Transverse colon (tissue), 4 donors: ENCODE data around the gene TRIOBP. TPM values are rescaled to one million over a fixed set of nuclear protein-coding genes. Genes with fewer than 3 reads are reported as not detected.

Experiments
- DNase-seq: peaks from one replicate; pipeline ENCODE4 v3.0.0-alpha.2; 2019
- H3K27ac ChIP-seq, 4 donors: fragments of 200-600 bp; sonication (generic); 2 replicates each; pipeline ENCODE4 v1.5.1; 2016 to 2018; ENCODE audit warnings: inconsistent platforms in 4 of 4
- H3K27me3 ChIP-seq: fragments of 200-600 bp; sonication (generic); 2 replicates; pipeline ENCODE4 v1.5.1; 2017; ENCODE audit warnings: inconsistent platforms
- H3K36me3 ChIP-seq, 4 donors: fragments of 200-600 bp; sonication (generic); 2 replicates each; pipeline ENCODE4 v1.5.1; 2017 to 2019; ENCODE audit warnings: inconsistent platforms in 4 of 4
- H3K4me1 ChIP-seq, 4 donors: fragments of 200-600 bp; sonication (generic); 2 replicates each; pipeline ENCODE4 v1.5.1; 2017 to 2020; ENCODE audit warnings: inconsistent platforms in 4 of 4
- H3K4me3 ChIP-seq, 4 donors: fragments of 200-600 bp; sonication (generic); 1 replicate in 1 of 4; 2 replicates in 3 of 4; pipeline versions ENCODE4 v1.5.1 to v1.6.1; 2017 to 2019; ENCODE audit warnings: inconsistent platforms in 4 of 4
- H3K9me3 ChIP-seq, 2 donors: fragments of 200-600 bp; sonication (generic); 2 replicates each; pipeline ENCODE4 v1.5.1; 2017 to 2019; ENCODE audit warnings: inconsistent platforms in 2 of 2
- EP300 ChIP-seq: sonication (generic); formaldehyde crosslinking; IDR thresholded peaks from one replicate; pipeline ENCODE4 v1.6.1; 2017; ENCODE audit warnings: antibody characterized with exemption, low read depth
- POLR2A ChIP-seq: fragments of 450-650 bp; IDR thresholded peaks from one replicate; pipeline ENCODE4 v1.6.1; 2016; ENCODE audit warnings: antibody characterized with exemption, mild to moderate bottlenecking, moderate library complexity
- POLR2AphosphoS5 ChIP-seq, 3 donors: sonication (generic); formaldehyde crosslinking; IDR thresholded peaks; one replicate each; pipeline ENCODE4 v1.6.1; 2016; ENCODE audit warnings: antibody characterized with exemption in 3 of 3
- WGBS, 2 donors: methylation state at CpG; one replicate each; pipeline ENCODE4 v1.1.5; 2018; ENCODE audit warnings: low coverage in 1 of 2; 5-methylcytosine and 5-hydroxymethylcytosine counted together
- in situ Hi-C, 4 donors: fragments of 200-750 bp; cut with MboI; loops; one replicate each; pipeline versions ENCODE4 v1.15.0 to v1.15.1; 2017; ENCODE audit warnings: low sequenced_read_pairs in 3 of 4, low pct_ligation_motif_present in 1 of 4, low pct_unique_long_range_greater_than_20kb in 1 of 4
- intact Hi-C: fragments of 100-400 bp; cut with DNase I; formaldehyde crosslinking; loops from one replicate; pipeline ENCODE4 v1.15.1; 2023; ENCODE audit warnings: low total_unique reads
- total RNA-seq, 4 donors: library from RNA; depleted of rRNA; stranded (reverse); fragments of >200 nt; gene quantifications; one replicate each; pipeline ENCODE4 v1.1.0, GENCODE V29; 2016
- TF ChIP-seq, protein P1 (sequence below), 5 experiments: fragments of 200-600 bp in 3 of 5; fragments of 450-650 bp in 2 of 5; sonication (generic) in 3 of 5; IDR thresholded peaks; 1 replicate in 2 of 5; 2 replicates in 3 of 5; pipeline ENCODE4 v1.5.1; 2016 to 2017; ENCODE audit warnings: antibody characterized with exemption in 5 of 5, inconsistent platforms in 3 of 5, mild to moderate bottlenecking in 2 of 5, moderate library complexity in 1 of 5

Gene TRIOBP
- total RNA-seq, 4 donors from 2014 or later = 121 to 265 (median 129) TPM

DNA sequence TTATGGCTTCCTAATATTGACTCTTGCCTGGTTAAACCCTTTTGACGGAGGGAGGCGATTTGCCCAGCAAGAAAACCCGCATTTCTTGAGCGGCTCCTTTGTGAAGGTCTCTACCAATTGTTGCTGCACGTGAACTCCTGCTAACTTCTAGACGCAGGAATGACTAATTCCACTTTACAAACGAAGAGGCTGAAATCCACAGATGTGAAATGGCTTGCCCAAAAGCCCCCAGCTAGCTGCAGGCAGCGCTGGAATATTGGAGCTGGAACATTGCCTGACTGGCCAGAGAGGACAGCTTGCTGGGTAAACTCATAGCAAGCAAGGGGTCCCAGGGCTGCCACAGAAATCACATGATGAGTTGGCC lies 111.4 kb downstream of the TRIOBP start:
- Histone ChIP-seq H3K27ac (peak overlapping the region; percentile 93 to 96 (median 94)), H3K4me1 (peaks cover 5 to 49% (median 33%) of the 10 kb centered on the region in 4 donors), H3K9me3 (no peaks in the 10 kb centered on the region), H3K36me3 (no peaks in the 10 kb centered on the region), H3K4me3 (peak overlapping the region; percentile 15 to 65 (median 58)), H3K27me3 (no peaks in the 10 kb centered on the region)
- in situ Hi-C loops = loop anchor here in 1 of 4 donors (25.0 kb wide), 1 partner anchor 154 kb away; the partner anchor contains the start of genes C22orf23 and POLR2F
- WGBS, 2 donors = 0 to 6% methylated on average over 3 to 8 of the region's 8 CpGs
- DNase-seq = no peak
- no peak for TF ChIP-seq POLR2A
- intact Hi-C loops = no loop called here

DNA sequence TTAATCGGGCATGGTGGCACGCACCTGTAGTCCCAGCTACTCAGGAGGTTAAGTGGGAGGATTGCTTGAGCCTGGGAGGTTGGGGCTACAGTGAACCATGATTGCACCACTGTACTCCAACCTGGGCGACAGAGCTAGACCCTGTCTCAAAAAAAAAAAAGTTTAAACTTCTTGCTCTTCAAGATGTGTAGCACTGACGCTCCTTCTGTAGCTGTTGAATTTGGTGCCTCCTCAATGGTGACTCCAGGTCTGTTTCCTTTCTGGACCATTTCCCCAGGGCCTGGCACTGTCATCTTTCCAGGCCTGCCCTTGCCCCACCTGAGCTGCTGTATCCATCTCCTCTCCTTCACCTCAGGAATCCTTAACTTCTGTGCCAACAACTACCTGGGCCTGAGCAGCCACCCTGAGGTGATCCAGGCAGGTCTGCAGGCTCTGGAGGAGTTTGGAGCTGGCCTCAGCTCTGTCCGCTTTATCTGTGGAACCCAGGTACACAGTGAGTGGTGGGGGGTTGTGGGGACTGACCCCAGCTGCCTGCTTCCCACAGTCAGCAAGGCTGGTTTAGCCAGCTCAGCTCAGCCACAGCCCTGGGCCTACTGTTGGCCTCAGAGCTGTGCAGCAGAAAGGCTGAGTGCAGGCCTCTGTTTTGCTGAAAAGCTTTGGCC lies 113.0 kb downstream of the TRIOBP start:
- Histone ChIP-seq H3K9me3 (no peaks in the 10 kb centered on the region), H3K27me3 (no peaks in the 10 kb centered on the region), H3K4me3 (no peak overlapping the region), H3K27ac (no peak overlapping the region), H3K4me1 (peaks cover 5 to 35% (median 20%) of the 10 kb centered on the region in 4 donors), H3K36me3 (no peaks in the 10 kb centered on the region)
- in situ Hi-C loops (loop anchor here (5.0 to 25.0 kb wide), 4 partner anchors 52 to 155 kb away; partner anchors contain the start of genes C22orf23 (in 1 of the 4) and POLR2F (in 1 of the 4)), intact Hi-C loops (loop anchor here (10.0 kb wide), 1 partner anchor 125 kb away; no protein-coding TSS in a partner anchor)
- peak; percentile 9 for TF ChIP-seq POLR2A
- TF ChIP-seq, protein P1, sequence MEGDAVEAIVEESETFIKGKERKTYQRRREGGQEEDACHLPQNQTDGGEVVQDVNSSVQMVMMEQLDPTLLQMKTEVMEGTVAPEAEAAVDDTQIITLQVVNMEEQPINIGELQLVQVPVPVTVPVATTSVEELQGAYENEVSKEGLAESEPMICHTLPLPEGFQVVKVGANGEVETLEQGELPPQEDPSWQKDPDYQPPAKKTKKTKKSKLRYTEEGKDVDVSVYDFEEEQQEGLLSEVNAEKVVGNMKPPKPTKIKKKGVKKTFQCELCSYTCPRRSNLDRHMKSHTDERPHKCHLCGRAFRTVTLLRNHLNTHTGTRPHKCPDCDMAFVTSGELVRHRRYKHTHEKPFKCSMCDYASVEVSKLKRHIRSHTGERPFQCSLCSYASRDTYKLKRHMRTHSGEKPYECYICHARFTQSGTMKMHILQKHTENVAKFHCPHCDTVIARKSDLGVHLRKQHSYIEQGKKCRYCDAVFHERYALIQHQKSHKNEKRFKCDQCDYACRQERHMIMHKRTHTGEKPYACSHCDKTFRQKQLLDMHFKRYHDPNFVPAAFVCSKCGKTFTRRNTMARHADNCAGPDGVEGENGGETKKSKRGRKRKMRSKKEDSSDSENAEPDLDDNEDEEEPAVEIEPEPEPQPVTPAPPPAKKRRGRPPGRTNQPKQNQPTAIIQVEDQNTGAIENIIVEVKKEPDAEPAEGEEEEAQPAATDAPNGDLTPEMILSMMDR (IDR thresholded peaks at IDR 0.05) = no peak
- 87 to 91% methylated on average over 4 to 5 of the region's 5 CpGs for WGBS, 2 donors
- no peak for DNase-seq

DNA sequence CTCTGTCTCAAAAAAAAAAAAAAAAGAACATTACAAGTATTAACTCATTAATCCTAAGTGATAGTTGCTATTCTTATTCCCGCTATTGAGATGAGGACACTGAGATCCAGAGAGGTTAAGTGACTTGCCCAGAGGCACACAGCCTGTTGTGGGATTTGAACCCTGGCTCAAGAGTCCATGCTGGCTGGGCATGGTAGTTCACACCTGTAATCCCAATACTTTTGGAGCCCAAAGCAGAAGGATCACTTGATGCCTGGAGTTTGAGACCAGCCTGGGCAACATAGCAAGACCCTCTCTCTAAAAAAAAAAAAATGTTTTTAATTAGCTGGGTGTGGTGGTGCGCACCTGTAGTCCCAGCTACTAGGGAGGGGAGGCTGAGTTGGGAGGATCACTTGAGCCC lies 115.0 kb downstream of the TRIOBP start:
- in situ Hi-C loops = loop anchor here (5.0 to 25.0 kb wide), 4 partner anchors 50 to 153 kb away; partner anchors contain the start of genes C22orf23 (in 1 of the 4) and POLR2F (in 1 of the 4)
- Histone ChIP-seq H3K9me3 (no peaks in the 10 kb centered on the region), H3K4me1 (peaks cover 5 to 20% (median 14%) of the 10 kb centered on the region in 4 donors), H3K36me3 (no peaks in the 10 kb centered on the region), H3K4me3 (no peak overlapping the region), H3K27me3 (no peaks in the 10 kb centered on the region), H3K27ac (no peak overlapping the region)
- DNase-seq = no peak
- TF ChIP-seq EP300 (no peak), POLR2AphosphoS5 (IDR thresholded peaks at IDR 0.05) (no peak), POLR2A (no peak)
- TF ChIP-seq, protein P1 (IDR thresholded peaks at IDR 0.05) = no peak
- 94 to 100% methylated on average over 2 of the region's 2 CpGs for WGBS, 2 donors
- intact Hi-C loops = loop anchor here (10.0 kb wide), 1 partner anchor 123 kb away; no protein-coding TSS in a partner anchor

DNA sequence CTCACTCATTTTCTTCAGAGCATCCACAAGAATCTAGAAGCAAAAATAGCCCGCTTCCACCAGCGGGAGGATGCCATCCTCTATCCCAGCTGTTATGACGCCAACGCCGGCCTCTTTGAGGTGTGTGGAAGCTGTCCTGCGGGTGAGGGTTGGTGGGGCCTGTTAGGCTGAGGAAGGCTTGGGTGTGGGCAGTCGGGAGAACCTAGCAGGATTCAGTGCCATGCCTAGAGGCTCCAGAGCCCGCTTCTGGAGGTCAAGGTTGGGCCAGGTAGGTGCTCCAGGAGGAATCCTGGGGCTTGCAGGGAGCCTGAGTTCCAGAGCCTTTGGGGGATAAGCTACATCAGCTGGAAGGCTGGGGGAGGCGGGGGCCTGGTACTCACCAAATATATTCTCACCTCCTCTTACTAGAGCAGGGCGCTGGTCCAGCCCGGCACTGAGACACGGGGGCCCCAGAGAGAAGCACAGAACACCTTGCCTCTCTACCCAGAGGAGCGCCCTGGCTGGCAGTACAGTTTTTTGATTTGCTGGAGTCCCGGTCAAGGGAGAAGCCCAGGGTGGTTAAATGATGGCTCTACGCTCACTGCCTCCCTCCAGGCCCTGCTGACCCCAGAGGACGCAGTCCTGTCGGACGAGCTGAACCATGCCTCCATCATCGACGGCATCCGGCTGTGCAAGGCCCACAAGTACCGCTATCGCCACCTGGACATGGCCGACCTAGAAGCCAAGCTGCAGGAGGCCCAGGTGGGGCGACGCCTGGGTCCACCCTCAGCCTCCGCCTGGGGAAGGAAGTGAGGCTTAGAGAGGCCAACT lies 116.2 kb downstream of the TRIOBP start:
- no peak overlapping the region for H3K27ac ChIP-seq
- WGBS, 2 donors = 94% methylated on average over 27 of the region's 27 CpGs; no CpG with 5 or more reads in 1 of the 2 donors
- no peaks in the 10 kb centered on the region for H3K27me3 ChIP-seq
- intact Hi-C loops = loop anchor here (10.0 kb wide), 1 partner anchor 122 kb away; no protein-coding TSS in a partner anchor
- no peaks in the 10 kb centered on the region for H3K9me3 ChIP-seq
- TF ChIP-seq, protein P1 (IDR thresholded peaks at IDR 0.05) = no peak
- no peak for TF ChIP-seq POLR2AphosphoS5 (IDR thresholded peaks at IDR 0.05)
- no peaks in the 10 kb centered on the region for H3K36me3 ChIP-seq
- no peak overlapping the region for H3K4me3 ChIP-seq
- in situ Hi-C loops = loop anchor here (5.0 to 25.0 kb wide), 4 partner anchors 49 to 152 kb away; partner anchors contain the start of genes C22orf23 (in 1 of the 4) and POLR2F (in 1 of the 4)
- peaks cover 9 to 21% (median 13%) of the 10 kb centered on the region in 4 donors for H3K4me1 ChIP-seq
- no peak for DNase-seq
